HG03558 (cell line): ENCODE measurements around the gene DBNDD1.
"Not testable (repeated sequence)": the region's sequence is repeated elsewhere in the genome, so short reads cannot be mapped to it uniquely, and the experiment has no call there.

Experiments
- ATAC-seq: cut with Tn5 transposase; IDR thresholded peaks from one replicate; pipeline ENCODE4 v1.9.1; 2021; ENCODE audit warnings: moderate number of reproducible peaks; ENCODE audit not compliant: unreplicated experiment; ENCODE audit errors: extremely low read depth

Gene DBNDD1

GRCh38 chr16:89967436-89967835, 51.8 kb downstream of the DBNDD1 start:
- not testable (repeated sequence) for ATAC-seq

GRCh38 chr16:89966756-89967155, 52.5 kb downstream of the DBNDD1 start:
- ATAC-seq: no peak

- ATAC-seq: no peak
Measured at GRCh38 chr16:89965447-89966225, 53.6 kb downstream of the DBNDD1 start.

GRCh38 chr16:89964201-89964600, 55.1 kb downstream of the DBNDD1 start:
- ATAC-seq: no peak

- ATAC-seq: no peak
Measured at GRCh38 chr16:89962754-89963498, 56.3 kb downstream of the DBNDD1 start.

- ATAC-seq: no peak
Measured at GRCh38 chr16:89961920-89962319, 57.3 kb downstream of the DBNDD1 start.

GRCh38 chr16:89960966-89961365, 58.3 kb downstream of the DBNDD1 start:
- ATAC-seq: no peak

- ATAC-seq: no peak
Measured at GRCh38 chr16:89958596-89958995, 60.7 kb downstream of the DBNDD1 start.

GRCh38 chr16:89958068-89958467, 61.2 kb downstream of the DBNDD1 start:
- no peak for ATAC-seq

GRCh38 chr16:89957216-89957785, 62.0 kb downstream of the DBNDD1 start:
- no peak for ATAC-seq

GRCh38 chr16:89956505-89957215, 62.6 kb downstream of the DBNDD1 start:
- no peak for ATAC-seq

GRCh38 chr16:89955001-89955685, 64.1 kb downstream of the DBNDD1 start:
- ATAC-seq: no peak
